HG03045 (cell line): ENCODE measurements around the gene XCR1.
"Not testable (repeated sequence)": the region's sequence is repeated elsewhere in the genome, so short reads cannot be mapped to it uniquely, and the experiment has no call there.

Source experiments
- ATAC-seq: cut with Tn5 transposase; IDR thresholded peaks from one replicate; pipeline ENCODE4 v1.9.1; 2021; ENCODE audit warnings: mild to moderate bottlenecking, moderate library complexity; ENCODE audit not compliant: unreplicated experiment

XCR1 gene

DNA sequence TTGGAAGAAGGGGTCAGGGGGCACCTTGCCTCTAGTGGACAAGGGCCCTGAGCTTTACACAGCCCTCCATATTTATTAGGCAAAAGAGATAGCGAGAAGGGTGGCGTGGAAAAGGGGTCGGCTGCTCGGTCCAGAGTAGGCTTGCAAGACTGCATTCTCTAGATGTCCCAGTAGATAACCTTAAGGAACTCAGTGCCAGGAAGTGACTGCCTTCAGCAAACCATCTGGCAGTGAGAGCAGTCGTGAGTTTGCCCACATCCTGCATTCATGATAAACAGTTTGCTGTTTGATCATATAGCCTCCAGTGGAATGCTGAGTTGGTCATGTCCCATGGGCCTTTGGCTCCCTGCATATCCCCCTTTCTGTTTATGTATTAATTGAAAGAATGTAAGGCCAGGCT is 18.9 kb upstream of the XCR1 start:
- not testable (repeated sequence) for ATAC-seq

DNA sequence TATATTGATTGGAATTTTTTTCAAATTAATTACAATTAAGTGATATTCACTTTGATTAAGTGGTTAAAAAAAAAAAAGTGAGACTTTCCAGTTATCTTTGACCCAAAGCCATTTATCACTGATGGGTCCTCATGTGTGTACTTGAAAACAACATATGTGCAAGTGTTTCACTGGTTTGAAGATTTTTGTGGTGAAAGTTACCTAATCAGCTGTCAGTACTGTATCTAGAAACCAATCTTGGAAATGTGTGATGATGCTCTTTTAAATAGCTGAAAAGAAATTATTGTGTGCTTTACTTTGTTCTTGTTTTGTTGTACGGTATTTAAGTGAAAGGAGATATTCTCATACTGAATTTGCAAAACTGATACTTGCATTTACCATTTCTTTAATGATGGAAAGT is 11.6 kb upstream of the XCR1 start:
- no peak for ATAC-seq

DNA sequence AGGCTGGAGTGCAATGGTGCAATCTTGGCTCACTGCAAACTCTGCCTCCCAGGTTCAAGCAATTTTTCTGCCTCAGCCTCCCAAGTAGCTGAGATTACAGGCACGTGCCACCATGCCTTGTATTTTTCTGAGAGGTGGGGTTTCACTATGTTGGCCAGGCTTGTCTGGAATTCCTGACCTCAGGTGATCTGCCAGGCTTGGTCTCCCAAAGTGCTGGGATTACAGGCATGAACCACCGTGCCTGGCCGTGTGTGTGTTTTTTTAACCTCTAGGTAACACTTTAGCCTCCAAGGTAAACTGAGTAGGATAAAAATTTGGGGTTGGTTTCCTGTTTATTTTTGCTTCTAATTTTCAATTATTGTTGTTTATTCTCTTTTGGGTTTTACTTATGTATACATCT is 10.8 kb upstream of the XCR1 start:
- not testable (repeated sequence) for ATAC-seq

DNA sequence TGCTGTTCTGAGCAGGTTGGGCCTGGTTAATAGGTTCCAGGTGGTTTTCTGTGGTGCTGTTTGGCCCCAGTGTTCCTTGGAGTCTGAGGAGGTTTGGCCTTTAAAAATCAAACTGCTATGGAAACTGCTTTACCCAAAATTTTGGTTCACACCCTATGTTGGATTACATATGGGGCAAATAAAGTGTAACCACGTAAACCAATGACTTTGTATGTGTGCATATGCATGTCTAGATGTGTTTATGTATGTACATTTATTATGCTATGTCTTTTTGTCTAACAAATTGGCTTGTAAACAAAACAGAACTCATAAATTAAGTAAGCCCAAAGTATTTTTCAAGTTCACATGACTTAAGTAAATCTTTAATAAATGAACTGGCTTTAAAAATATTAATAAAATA is 8.9 kb upstream of the XCR1 start:
- ATAC-seq = no peak

DNA sequence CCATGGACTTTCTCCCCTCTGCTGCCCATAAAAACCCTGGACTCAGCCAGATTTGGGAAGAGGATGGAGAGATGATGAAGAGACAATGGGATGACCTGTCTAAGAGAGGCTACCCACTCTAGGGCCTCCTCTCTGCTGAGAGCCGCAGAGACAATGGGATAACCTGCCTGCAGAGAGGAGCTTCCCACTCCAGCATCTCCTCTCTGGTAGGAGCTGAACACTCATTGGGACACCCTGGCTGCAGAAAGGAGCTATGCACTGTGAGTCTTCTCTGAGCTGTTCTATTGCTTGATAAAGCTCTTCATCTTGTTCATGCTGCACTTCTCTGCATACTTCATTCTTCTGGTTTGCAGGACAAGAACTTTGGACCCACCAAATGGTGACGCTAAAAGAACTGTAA is 4.5 kb upstream of the XCR1 start:
- ATAC-seq = no peak

DNA sequence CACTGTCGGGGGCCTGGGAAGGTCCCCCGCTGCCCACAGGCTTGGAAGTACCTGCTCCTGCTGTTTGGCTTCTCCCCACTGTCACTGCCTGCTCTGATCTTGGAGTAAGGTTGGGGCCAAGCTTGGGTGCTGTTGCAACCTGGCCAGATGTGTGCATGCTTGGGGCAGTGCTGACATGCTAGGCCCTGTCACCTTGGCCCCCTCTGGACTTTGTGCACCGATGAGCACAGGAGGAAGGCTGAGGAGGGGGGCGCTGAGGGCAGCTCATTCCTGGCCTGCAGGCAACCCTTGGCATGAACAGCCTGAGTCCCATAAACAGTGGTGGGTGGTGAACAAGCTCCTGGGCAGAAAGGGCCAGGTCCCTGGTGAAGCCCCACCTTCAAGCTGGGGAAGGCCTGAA is 4.0 kb upstream of the XCR1 start:
- ATAC-seq = no peak

DNA sequence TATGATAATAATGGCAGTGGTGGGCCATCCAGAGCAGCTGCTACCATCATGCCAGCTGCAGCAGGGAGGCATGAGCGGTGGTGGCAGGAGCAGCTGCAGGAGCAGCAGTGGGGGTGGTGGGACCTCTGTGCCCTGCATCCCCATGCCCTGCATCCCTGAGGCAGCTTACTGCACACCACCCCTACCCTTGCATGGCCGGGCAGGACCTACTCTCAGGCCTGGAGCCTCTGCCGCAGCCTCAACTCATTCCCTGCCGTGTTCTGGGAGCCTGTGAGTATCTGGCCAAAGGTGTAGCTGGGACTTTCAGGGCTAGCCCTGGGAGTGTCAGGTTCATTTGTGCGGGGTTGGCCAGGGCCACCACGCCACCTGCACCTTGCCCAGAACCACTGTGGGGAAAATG is 3.3 kb upstream of the XCR1 start:
- ATAC-seq = no peak

DNA sequence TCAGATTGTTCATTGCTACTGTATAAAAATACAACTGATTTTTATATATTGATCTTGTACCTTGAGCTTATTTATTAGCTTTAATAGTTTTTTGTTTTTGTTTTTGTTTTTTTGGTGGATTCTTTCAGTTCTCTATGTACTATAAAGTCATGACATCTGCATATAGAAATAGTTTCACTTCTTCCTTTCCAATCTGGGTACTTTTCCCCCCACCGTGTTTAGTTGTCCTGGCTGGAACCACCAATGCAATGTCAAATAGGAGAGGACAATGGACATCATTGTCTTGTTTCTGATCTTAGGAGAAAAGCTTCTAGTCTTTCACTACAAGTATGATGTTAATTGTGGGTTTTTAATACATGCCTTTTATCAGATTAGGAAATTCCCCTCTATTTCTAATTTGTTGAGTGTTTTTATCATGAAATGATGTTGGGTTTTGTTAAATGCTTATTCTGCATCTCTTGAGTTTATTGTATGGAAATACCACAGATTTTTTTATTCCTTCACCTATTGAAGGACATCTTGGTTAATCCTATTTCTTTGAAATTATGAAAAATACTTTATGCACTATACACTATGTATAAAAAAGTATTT is 2.8 kb upstream of the XCR1 start:
- no peak for ATAC-seq

DNA sequence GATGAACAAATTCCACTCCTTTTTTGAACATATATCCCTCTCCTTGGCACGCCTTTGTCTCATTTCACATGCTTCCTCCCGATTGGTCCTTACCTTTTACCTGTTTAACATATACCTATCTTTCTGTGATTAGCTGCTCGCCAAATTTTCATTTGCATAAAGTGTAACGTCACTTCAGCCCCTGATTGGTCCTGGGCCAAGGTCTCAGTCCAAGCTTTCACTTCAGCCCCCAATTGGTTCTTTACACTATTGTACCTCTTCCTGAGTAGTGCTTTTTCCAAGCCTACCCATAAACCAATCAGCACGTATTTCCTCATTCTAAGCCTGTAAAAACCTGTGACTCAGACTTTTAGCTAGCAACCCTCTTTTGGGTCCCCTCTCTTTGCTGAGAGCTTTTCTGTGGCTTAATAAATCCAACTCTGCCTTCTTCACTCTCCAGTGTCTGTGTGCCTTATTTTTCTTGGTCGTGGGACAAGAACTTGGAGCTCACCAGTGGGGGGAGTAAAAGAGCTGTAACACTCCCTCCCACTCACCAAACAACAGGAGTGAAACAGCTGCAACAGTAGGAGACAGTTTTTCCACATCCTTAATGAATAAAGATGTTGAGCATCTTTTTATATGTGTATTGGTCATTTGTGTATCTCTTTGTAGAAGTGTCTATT is 584 bp upstream of the XCR1 start:
- ATAC-seq = no peak

DNA sequence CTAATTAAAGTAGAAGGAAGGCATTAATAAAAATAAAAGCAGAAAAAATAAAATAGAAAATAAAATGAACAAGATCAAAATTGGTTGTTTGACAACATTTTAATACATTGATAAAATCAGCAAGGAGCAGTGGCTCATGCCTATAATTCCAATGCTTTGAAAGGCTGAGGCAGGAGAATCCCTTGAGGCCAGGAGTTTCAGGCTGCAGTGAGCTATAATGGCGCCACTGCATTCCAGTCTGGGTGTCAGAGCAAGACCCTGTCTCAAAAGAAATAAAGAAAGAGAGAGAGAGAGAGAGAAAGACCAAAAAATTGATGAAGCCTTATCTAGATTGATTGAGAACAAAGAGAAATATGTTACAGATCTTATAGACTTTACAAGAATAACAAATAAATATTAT is 2.1 kb downstream of the XCR1 start:
- ATAC-seq = no peak

DNA sequence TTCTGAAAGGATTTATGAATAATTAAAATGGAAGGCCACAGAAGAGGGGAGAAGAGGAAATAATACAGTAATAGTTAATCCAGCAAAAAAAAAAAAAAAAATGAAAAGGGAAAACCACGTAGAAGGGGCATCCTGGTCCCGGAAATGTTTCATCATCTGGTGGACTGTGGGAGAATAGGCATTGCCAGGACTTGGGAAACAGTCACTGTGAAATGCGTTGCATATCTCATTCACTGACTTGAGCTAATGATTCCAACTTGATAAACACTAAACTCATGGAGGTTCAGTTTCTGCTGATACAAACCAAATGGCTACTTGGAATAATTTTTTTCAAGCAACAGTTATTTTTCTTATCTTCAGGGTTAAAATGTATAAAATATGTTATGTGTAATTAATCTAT is 3.2 kb downstream of the XCR1 start:
- ATAC-seq = no peak

DNA sequence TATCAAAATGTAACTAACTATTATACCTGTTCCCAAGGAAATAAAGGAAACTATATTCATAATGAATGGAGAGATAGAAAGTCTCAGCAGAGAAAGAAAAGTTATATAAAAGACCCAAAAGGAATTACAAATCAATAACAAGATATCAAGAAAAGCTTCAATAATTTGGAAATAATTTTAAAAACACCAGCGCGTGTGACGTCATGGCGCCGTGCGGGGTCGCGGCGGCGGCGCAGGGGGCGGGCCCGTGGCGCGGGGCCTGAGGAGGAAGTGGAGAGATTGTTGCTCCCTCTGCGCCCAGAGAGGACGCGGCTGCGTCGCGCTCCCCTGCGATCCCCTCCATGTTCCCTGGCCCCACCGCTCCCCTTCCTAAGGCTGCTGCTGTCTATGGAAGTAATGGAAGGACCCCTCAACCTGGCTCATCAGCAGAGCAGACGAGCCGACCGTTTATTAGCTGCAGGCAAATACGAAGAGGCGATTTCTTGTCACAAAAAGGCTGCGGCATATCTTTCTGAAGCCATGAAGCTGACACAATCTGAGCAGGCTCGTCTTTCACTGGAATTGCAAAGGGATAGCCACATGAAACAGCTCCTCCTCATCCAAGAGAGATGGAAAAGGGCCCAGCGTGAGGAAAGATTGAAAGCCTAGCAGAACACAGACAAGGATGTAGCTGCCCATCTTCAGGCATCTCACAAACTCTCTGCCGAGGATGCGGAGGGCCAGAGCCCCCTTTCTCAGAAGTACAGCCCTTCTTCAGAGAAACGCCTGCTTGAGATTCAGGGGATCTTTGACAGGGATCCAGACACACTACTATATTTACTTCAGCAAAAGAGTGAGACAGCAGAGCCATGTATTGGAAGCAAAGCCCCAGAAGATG is 4.1 kb downstream of the XCR1 start:
- ATAC-seq = no peak

DNA sequence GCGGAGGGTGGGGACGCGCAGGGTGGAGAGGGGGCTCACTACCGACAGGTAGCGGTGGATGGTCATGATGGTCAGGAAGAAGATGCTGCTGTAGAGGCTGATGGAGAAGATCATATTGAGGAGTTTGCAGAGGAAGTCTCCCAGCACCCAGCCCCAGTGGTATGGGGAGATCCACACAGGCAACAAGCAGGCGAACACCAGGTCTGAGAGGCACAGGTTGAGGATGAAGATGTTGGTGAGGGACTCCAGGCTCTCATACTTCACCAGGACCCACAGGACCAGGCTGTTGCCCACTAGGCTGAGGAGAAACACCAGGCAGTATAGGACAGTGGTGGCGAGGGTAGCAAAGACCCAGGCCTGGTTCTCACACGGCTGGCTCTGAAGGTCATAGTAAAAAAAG is 5.8 kb downstream of the XCR1 start:
- ATAC-seq = no peak

DNA sequence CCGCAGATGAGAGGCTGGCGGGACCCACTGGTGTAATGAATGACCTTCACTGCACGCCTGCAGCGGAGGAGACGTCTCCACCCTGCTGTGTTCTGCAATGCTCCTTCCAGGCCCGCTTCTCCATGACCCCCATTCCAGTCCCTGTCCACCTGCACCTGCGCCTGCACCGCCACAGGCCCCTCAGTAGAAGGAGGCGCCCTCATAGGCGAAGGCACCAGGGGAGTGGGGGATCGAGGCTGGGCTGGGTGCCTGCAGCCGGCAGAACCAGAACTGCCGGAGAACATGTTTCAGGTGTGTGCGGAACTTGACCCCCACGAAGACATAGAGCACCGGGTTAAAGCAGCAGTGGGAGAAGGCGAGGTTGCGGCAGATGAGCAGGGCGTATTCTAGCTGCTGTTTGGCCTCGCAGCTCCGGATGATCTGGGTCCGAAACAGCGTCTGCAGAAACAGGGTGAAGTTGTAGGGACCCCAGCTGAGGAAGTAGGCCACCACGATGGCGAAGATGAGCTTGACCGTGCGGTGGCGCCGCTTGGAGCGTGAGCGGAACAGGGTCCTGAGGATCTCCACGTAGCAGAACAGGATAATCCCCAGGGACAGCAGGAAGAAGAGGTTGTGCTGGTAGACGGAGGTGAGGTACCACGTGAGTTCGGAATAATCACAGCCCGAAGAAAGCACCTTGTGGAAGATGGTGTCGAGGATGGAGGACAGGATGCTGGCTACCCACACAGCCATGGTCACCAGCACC is 6.3 kb downstream of the XCR1 start:
- ATAC-seq = no peak

DNA sequence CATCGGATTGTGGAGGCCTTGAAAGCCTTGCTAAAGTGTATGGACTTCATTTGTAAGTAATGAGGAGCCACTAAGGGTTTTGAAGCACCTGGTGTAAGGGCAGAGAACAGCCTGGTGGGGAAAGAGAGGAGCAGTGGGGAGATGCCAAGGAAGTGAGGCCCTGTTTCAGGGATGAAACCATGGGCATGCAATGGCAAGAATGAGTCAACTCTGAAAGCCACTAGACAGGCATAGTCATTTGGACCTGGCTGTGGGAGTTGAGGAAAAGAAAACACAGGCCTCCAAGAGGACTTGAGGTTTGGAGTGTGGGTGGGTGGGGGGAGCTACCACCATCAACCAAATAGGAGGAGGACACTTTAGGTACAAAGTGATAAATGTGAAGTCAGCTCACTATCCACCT is 7.6 kb downstream of the XCR1 start:
- ATAC-seq = no peak

DNA sequence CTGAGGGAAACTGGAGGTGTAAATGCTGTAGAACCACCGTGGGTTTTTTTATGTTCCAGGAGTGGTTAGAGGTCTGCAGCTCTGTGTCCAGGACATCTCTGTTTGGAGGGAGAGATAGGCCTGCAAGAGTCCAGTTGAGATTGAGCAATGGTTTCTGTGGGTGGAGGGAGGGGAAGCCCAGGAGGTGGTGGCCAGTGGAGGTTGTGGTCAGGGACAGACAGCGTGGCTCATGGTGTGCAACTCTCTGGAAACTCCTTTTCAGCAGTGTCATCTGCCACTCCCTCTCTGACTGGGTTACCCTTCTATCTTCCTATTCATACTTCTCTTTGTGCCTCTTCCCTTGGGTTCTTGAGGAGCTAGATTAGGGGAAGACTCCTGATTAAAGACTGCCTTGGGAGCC is 9.6 kb downstream of the XCR1 start:
- ATAC-seq = no peak

DNA sequence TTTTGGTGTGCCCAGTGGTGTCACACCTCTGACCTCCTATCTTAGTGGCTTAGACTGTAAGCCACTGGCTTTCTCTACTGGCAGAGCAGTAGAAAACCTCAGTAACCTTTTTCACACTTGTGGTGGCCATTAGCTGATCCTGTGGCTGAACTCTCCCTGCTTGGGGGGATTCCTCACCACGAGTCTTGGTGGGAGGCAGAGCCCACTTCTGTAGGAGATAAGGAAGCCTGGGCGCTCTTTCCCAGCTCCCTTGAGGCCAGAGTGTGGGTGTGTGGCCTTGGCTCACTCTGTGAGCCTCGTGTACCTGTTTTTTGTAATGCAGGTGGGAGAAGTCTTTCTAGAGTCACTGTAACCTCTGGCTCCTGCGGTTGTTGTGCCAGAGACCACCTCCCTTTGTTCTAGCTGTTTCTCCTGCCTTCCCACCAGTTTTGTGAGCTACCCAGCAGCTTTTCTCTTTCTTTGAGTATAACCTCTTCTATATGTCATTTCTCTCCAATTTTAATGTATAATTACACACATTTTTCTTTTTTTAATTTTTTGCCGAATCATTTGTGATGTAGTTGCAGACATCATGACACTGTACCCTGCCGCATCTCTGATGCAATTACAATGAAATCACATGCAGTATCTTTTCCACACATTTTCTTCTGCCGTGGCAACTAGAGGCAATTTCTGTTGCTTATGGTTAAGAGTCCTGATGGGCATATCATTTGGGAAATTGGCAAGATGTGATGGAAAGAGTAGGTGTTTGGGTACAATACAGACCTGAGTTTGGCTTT is 13.8 kb downstream of the XCR1 start:
- ATAC-seq = no peak

DNA sequence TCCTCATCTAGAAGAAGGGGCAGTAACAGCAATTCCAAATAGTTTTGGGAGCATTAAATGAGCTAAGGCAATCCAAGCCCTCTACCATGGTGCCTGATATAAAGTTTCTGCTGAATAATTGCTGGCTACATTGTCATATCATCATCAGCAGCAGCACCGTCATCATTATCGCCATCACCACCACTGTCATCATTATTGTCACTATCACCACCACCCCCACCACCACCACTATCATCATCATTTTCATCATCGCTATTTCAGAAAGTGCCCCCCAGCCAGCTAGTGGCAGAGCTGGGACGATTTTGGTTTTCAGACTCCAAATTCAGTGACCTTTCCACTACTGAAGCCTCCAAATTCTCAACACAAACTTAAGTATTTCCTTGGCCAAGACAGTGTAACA is 15.0 kb downstream of the XCR1 start:
- no peak for ATAC-seq

DNA sequence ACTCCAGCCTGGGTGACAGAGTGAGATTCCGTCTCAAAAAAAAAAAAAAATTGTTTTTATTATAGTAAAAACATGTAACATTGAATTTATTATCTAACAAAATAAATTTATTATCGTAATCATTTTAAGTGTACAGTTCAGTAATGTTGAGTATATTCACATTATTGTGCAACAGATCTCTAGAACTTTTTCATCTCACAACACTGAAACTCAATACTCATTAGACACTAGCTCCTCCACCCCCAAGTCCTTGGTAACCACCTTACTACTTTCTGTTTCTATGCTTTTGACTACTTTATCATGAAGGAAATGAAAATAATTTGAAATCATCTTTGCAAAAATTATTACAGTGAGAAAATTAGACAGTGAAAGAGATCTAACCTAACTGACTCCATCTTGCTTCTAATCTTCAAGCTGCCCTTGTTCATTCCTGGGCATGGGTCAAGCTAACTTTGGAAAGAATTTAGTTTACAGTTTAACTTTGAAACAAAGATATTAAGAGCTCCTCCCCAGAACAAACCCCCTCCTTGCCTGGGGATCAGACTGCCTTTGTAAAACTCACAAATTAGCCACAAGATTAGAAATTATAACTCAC is 16.7 kb downstream of the XCR1 start:
- no peak for ATAC-seq

DNA sequence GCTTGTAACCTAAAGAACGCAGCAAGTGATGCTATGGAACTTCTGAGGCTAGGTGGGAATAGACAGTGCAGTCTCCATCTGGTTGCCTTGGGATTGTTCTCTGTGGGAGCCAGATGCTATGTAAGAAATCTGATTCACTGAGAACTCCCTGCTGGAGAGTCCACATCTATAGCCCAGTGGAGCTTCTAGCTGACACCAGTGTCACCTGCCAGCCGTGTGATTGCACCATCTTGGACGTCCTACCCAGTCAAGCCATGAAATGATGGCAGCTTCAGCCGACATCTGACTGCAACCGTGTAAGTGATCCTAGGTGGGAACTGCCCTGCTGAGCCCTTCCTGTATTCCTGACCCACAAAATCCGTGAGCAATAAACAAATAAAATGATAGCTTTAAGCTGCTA is 19.2 kb downstream of the XCR1 start:
- no peak for ATAC-seq
